Uterus (tissue), 4 donors: Measurements from ENCODE around the gene PAIP2. TPM values are rescaled to one million over a fixed set of nuclear protein-coding genes. Genes with fewer than 3 reads are reported as not detected.

Experiments used
- DNase-seq, 2 donors: peaks; one replicate each; pipeline ENCODE4 v3.0.0-alpha.2; 2019 to 2020
- H3K27ac ChIP-seq, 2 donors: fragments of 200-600 bp; sonication (generic); 1 replicate in 1 of 2; 2 replicates in 1 of 2; pipeline ENCODE4 v1.5.1; 2016 to 2018
- H3K27me3 ChIP-seq, 2 donors: fragments of 200-600 bp; sonication (generic); one replicate each; pipeline ENCODE4 v1.5.1; 2018 to 2019; ENCODE audit warnings: control low read depth in 1 of 2
- H3K36me3 ChIP-seq, 2 donors: fragments of 200-600 bp; sonication (generic); one replicate each; pipeline ENCODE4 v1.5.1; 2019; ENCODE audit warnings: control low read depth in 1 of 2
- H3K4me1 ChIP-seq, 2 donors: fragments of 200-600 bp; sonication (generic); one replicate each; pipeline ENCODE4 v1.5.1; 2018 to 2019; ENCODE audit warnings: control low read depth in 1 of 2
- H3K4me3 ChIP-seq, 2 donors: fragments of 200-600 bp; sonication (generic); 1 replicate in 1 of 2; 2 replicates in 1 of 2; pipeline ENCODE4 v1.5.1; 2018 to 2019; ENCODE audit warnings: mild to moderate bottlenecking in 1 of 2
- H3K9me3 ChIP-seq, 2 donors: fragments of 200-600 bp; sonication (generic); one replicate each; pipeline ENCODE4 v1.5.1; 2019; ENCODE audit warnings: control low read depth in 1 of 2
- POLR2A ChIP-seq, 2 donors: fragments of 450-650 bp; IDR thresholded peaks; one replicate each; pipeline ENCODE4 v1.6.1; 2016; ENCODE audit warnings: antibody characterized with exemption in 2 of 2, mild to moderate bottlenecking in 1 of 2, moderate library complexity in 1 of 2
- intact Hi-C: fragments of 100-400 bp; cut with DNase I; formaldehyde crosslinking; loops from one replicate; pipeline ENCODE4 v1.15.1; 2023; ENCODE audit warnings: low total_unique reads
- total RNA-seq, 4 donors: library from RNA; depleted of rRNA in 3 of 4; stranded (reverse); fragments of >200 nt in 3 of 4; gene quantifications; one replicate each; pipeline versions ENCODE4 v1.1.0 to v1.2.4, GENCODE V29; 2014 to 2023
- TF ChIP-seq, protein P1 (sequence below), 4 experiments: fragments of 200-600 bp in 2 of 4; fragments of 450-650 bp in 2 of 4; sonication (generic) in 2 of 4; IDR thresholded peaks; one replicate each; pipeline ENCODE4 v1.5.1; 2016 to 2019; ENCODE audit warnings: antibody characterized with exemption in 4 of 4, mild to moderate bottlenecking in 2 of 4, moderate library complexity in 1 of 4
- donor health status: DM: yes; HTN: yes; CAD: no.

The PAIP2 gene
- total RNA-seq, 4 donors from 2014 or later = 43.5 to 144 (median 87.7) TPM

DNA sequence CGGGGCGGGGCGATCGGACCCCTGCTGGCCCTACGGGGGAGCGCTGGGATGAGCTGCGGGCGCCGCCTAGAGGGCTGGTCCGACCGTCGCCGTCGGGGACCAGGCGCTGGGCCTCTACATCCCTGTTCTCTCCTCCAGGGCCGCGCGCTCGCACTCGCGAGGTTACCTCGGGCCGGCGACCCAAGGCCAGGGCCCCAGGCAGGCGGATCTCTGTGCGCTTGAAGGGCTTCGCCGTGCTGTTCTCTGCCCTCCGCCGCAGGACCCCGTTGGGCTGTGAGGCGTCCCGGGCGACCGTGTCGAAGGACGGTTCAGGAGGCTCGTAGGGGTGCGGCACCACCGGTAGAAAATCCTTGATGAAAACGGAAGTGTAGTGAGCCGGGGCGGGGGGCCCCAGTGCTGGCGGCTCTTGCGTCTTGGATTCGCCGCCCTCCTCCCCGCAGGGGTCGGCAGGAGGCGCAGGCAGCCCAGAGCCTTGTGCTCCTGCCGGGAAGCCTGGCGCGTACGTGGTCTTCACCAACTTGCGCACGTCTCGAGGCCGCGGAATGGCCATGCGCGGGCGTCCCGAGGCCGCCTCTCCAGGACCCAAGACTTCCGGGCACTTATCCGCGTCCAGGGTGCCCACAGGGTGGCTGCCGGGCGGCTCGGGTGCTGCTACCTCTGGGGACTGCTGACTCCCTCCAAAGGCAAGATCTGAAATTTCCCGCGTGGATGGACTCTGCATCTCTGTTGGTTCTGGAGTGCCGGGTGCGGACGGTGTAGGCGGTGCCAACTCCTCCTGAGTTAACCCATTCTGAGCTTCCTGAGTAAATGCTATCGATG lies 51.2 kb downstream of the PAIP2 start:
- H3K27me3 ChIP-seq = peaks cover 9% of the 10 kb centered on the region in 2 donors
- H3K27ac ChIP-seq = no peak overlapping the region
- no peaks in the 10 kb centered on the region for H3K36me3 ChIP-seq
- no peaks in the 10 kb centered on the region for H3K9me3 ChIP-seq
- no peak for DNase-seq
- no peak for TF ChIP-seq POLR2A (IDR thresholded peaks at IDR 0.05)
- TF ChIP-seq, protein P1, sequence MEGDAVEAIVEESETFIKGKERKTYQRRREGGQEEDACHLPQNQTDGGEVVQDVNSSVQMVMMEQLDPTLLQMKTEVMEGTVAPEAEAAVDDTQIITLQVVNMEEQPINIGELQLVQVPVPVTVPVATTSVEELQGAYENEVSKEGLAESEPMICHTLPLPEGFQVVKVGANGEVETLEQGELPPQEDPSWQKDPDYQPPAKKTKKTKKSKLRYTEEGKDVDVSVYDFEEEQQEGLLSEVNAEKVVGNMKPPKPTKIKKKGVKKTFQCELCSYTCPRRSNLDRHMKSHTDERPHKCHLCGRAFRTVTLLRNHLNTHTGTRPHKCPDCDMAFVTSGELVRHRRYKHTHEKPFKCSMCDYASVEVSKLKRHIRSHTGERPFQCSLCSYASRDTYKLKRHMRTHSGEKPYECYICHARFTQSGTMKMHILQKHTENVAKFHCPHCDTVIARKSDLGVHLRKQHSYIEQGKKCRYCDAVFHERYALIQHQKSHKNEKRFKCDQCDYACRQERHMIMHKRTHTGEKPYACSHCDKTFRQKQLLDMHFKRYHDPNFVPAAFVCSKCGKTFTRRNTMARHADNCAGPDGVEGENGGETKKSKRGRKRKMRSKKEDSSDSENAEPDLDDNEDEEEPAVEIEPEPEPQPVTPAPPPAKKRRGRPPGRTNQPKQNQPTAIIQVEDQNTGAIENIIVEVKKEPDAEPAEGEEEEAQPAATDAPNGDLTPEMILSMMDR (IDR thresholded peaks at IDR 0.05) = peak in 2 of 4 experiments; percentile 29 to 32
- intact Hi-C loops = no loop called here
- peaks cover 0 to 7% of the 10 kb centered on the region in 2 donors for H3K4me1 ChIP-seq
- H3K4me3 ChIP-seq = peak overlapping the region; percentile 20 to 35

DNA sequence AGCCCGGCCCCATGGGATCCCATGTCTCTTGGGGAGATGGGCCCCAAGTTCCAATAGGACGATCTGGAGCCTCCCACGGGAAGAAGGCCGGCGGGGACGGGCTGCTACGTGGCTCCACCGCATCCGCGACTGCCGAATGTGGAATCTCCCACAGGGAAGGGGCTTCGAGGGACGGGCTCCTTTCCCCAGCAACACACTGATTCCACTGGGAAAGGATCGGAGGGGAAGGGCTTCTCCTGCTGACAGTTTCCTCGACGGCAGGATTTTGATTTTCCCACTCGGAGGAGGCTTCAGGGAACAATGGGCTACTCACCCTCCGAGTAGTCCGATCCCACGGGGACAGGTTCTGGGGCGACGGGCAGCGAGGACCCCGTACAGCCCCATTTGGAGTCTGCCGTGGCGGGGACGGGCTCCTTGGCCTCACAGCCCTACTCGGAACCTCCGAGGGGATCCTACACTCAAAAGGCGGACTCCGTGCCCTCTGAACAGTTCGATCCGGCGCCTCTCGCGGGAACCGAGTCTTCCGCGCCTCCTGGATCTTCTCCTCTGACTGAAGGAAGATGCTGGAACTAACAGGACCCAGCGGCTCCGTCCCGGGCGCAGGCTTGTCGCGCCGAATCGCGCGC lies 52.0 kb downstream of the PAIP2 start:
- H3K4me3 ChIP-seq = peak overlapping the region; percentile 20 to 35
- H3K36me3 ChIP-seq = no peaks in the 10 kb centered on the region
- no peak overlapping the region for H3K27ac ChIP-seq
- H3K4me1 ChIP-seq = peaks cover 0 to 7% of the 10 kb centered on the region in 2 donors
- TF ChIP-seq, protein P1 (IDR thresholded peaks at IDR 0.05) = no peak
- TF ChIP-seq POLR2A (IDR thresholded peaks at IDR 0.05) = no peak
- peaks cover 9% of the 10 kb centered on the region in 2 donors for H3K27me3 ChIP-seq
- no peaks in the 10 kb centered on the region for H3K9me3 ChIP-seq
- DNase-seq = no peak
- intact Hi-C loops = no loop called here

DNA sequence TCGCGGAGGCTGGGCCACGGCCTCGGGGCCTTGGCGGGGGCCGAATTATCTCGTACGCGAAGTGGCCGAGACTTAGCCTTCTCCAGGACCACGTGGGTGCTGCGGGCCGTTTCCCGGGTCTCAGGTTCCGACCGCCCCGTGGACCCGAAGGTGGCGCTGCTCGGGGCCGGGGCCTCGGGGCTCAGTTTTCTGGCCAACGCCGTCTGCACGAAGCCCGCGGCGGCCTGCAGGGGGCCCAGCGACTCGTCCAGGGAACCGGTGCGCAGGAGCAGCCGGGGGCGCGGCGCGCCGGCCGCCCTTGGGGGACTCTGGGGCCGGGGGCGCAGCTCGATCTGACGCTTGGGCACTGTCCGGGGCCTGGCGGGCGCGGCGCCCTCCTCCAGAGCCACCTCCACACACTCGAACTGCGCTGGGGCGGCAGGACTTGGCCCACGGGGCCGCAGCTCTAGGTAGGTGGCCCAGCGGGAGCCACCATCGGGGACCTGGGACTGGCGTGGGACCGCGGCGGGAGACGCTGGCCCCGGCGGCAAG lies 52.5 kb downstream of the PAIP2 start:
- Histone ChIP-seq H3K36me3 (no peaks in the 10 kb centered on the region), H3K4me3 (peak overlapping the region; percentile 15 to 35), H3K9me3 (no peaks in the 10 kb centered on the region), H3K27ac (peak overlapping the region in 1 of 2 donors; percentile 68), H3K27me3 (peaks cover 9% of the 10 kb centered on the region in 2 donors), H3K4me1 (peaks cover 0 to 7% of the 10 kb centered on the region in 2 donors)
- TF ChIP-seq, protein P1 (IDR thresholded peaks at IDR 0.05) = peak in 2 of 4 experiments; percentile 47 to 68
- TF ChIP-seq POLR2A (IDR thresholded peaks at IDR 0.05) = no peak
- peak; percentile 48 to 62 for DNase-seq
- intact Hi-C loops = no loop called here

DNA sequence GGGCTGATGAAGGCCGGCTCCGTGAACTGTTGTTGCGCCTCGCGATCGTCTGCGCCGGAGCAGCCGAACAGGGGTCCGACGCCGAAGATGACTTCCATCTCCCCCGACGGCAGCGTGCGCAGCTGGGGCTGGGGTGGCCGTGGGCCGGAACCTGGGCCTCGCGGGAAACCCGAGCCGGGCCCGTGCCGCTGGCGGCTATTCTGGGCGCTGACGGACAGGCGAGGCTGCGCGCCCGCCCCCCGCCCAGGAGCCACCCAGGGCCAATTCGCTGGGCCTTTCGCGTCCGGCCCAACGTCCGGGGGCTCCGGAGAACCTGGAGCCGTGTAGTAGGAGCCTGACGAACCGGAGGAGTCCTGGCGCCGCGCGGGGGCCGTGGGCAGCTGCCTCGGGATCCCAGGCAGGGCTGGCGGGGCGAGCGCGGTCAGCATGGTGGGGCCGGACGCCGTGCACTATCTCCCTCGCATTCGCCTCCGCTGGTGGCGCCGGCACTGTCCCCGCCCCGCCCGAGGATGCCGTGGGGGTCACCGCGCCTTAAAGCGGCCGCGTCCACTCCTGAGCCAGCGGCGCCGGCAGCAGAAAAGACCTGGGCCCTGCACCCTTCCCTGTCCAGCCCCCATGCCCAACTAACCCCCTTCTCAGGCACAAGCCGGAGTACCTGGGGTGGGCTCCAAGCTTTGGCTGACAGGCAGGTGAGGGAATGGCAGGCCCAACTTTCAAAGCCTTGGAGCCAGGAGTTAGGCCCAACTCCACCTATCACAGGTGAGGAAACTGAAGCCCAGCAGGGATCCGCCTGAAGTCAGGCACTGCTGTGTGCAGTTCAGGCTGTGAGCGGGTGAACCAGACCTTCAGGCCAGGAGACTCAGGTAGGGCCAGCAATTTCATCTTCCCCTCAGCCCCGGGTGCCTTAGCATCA lies 53.3 kb downstream of the PAIP2 start, which contains the start of gene PROB1:
Gene PROB1, minus strand, starts transcription at position 451 of the 913 bp plus-strand sequence. Its CDS starts 23 bp downstream, at position 428.
- intact Hi-C loops = no loop called here
- no peak for DNase-seq
- peaks cover 9% of the 10 kb centered on the region in 2 donors for H3K27me3 ChIP-seq
- TF ChIP-seq, protein P1 (IDR thresholded peaks at IDR 0.05) = no peak
- TF ChIP-seq POLR2A (IDR thresholded peaks at IDR 0.05) = peak in 1 of 2 donors; percentile 7
- no peaks in the 10 kb centered on the region for H3K9me3 ChIP-seq
- peaks cover 0 to 7% of the 10 kb centered on the region in 2 donors for H3K4me1 ChIP-seq
- peak within 1 kb of the TSS; percentile 15 to 35 for H3K4me3 ChIP-seq
- peak within 1 kb of the TSS in 1 of 2 donors; percentile 68 for H3K27ac ChIP-seq
- no peaks in the 10 kb centered on the region for H3K36me3 ChIP-seq
